Measurements from ENCODE around the gene LENG1. TPM values are rescaled to one million over a fixed set of nuclear protein-coding genes. Genes with fewer than 3 reads are reported as not detected.

LENG1 gene
- total and polyA plus RNA-seq, 9 of the 15 experiments (the other 6 are each of a cell fraction or from before 2014, with no cell fraction given): 0.30 to 10.5 (median 4.7) TPM

- TF ChIP-seq ZNF277 (CRISPR knock-in tag; IDR thresholded peaks at IDR 0.05; ENCODE audit: borderline replicate concordance) (no peak), THRB (CRISPR knock-in tag; conservative IDR thresholded peaks at IDR 0.05) (no peak), RBM22 (IDR thresholded peaks at IDR 0.05; ENCODE audit: low read depth, low read length, poor library complexity, severe bottlenecking) (peak; percentile 67), IRF9 (tag; IDR thresholded peaks at IDR 0.05) (no peak), PHF8 (IDR thresholded peaks at IDR 0.05; ENCODE audit: borderline replicate concordance, low read length) (no peak), MYNN (IDR thresholded peaks at IDR 0.05) (no peak), MYNN (CRISPR knock-in tag; IDR thresholded peaks at IDR 0.05) (no peak), ZBTB17 (CRISPR knock-in tag; IDR thresholded peaks at IDR 0.05) (no peak), CTCF (IDR thresholded peaks at IDR 0.05 in 2 of 3, conservative IDR thresholded peaks at IDR 0.05 in 1 of 3; ENCODE audit: insufficient read depth in 2 of 3, low read depth in 1 of 3, low read length in 3 of 3) (0 out of 6 replicates have a peak, but pooled peaks of 2 of the 3 experiments have one; percentile 13 to 22), ADNP (tag; IDR thresholded peaks at IDR 0.05) (no peak), CBFA2T3 (IDR thresholded peaks at IDR 0.05) (no peak), ESRRB (CRISPR knock-in tag; IDR thresholded peaks at IDR 0.05; ENCODE audit: borderline replicate concordance) (no peak), PHB (CRISPR knock-in tag; IDR thresholded peaks at IDR 0.05) (no peak), USF1 (CRISPR knock-in tag; IDR thresholded peaks at IDR 0.05) (no peak), KHSRP (IDR thresholded peaks at IDR 0.05) (no peak), ZBTB34 (CRISPR knock-in tag; IDR thresholded peaks at IDR 0.05) (no peak)
Observed at GRCh38 chr19:54155694-54156093, 3.8 kb downstream of the LENG1 start (continued).

Measured in K562 (cell line).